GM23338 (cell line): ENCODE results near the gene BCKDHA.

ENCODE experiments used
- CREB1 ChIP-seq: fragments of 250-450 bp; sonication (Bioruptor Pico); IDR thresholded peaks from 2 replicates; pipeline ENCODE4 v1.5.0; 2020; ENCODE audit warnings: low read depth, mild to moderate bottlenecking, moderate library complexity
- CTCF ChIP-seq, 2 experiments: fragments of 200-600 bp in 1 of 2; sonication (generic) in 1 of 2; conservative IDR thresholded peaks; 2 replicates each; pipeline versions ENCODE4 v1.5.1 to v1.6.1; 2016 to 2017; ENCODE audit warnings: antibody characterized with exemption in 2 of 2, low read depth in 2 of 2, mild to moderate bottlenecking in 2 of 2, moderate library complexity in 1 of 2
- EZH2 ChIP-seq: fragments of 200-600 bp; sonication (generic); IDR thresholded peaks from one replicate; pipeline ENCODE4 v1.8.0; 2017; ENCODE audit warnings: antibody characterized with exemption, mild to moderate bottlenecking, low read depth; ENCODE audit not compliant: unreplicated experiment
- EZH2phosphoT487 ChIP-seq: fragments of 200-600 bp; sonication (generic); IDR thresholded peaks from one replicate; pipeline ENCODE4 v1.8.1; 2018; ENCODE audit warnings: antibody characterized with exemption; ENCODE audit not compliant: unreplicated experiment
- JUNB ChIP-seq: IDR thresholded peaks from one replicate; pipeline ENCODE4 v1.6.1; 2016; ENCODE audit warnings: antibody characterized with exemption; ENCODE audit not compliant: unreplicated experiment
- POLR2AphosphoS5 ChIP-seq: IDR thresholded peaks from 2 replicates; pipeline ENCODE4 v1.6.1; 2016; ENCODE audit warnings: antibody characterized with exemption, low read depth
- STAT1 ChIP-seq: IDR thresholded peaks from one replicate; pipeline ENCODE4 v1.6.1; 2016; ENCODE audit warnings: antibody characterized with exemption; ENCODE audit not compliant: unreplicated experiment
- TF ChIP-seq, protein P1 (sequence below): IDR thresholded peaks from one replicate; pipeline ENCODE4 v1.6.1; 2018; ENCODE audit warnings: antibody characterized with exemption; ENCODE audit not compliant: unreplicated experiment
- TF ChIP-seq, protein P2 (sequence below): IDR thresholded peaks from 2 replicates; pipeline ENCODE4 v1.6.1; 2016; ENCODE audit warnings: antibody characterized with exemption

DNA sequence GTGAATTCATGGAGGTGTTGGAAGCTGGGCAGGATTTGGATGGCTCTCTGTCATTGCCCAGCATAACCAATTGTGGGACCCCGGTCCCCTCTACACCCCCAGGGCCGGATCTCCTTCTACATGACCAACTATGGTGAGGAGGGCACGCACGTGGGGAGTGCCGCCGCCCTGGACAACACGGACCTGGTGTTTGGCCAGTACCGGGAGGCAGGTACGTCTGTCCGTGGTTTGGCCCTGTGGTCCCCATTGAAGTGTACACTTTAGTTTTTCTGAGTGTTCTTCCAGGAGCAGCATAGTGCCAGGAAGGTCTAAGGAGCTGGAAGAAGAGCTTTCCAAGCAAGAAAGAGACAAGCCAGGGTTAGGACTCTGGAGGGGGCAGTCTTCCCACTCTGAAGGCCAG lies 16.3 kb downstream of the BCKDHA start:
- no peak for TF ChIP-seq EZH2phosphoT487
- no peak for TF ChIP-seq CTCF (conservative IDR thresholded peaks at IDR 0.05; ENCODE audit: low read depth in 2 of 2)
- TF ChIP-seq EZH2: no peak
- TF ChIP-seq POLR2AphosphoS5: no peak
- TF ChIP-seq, protein P1, sequence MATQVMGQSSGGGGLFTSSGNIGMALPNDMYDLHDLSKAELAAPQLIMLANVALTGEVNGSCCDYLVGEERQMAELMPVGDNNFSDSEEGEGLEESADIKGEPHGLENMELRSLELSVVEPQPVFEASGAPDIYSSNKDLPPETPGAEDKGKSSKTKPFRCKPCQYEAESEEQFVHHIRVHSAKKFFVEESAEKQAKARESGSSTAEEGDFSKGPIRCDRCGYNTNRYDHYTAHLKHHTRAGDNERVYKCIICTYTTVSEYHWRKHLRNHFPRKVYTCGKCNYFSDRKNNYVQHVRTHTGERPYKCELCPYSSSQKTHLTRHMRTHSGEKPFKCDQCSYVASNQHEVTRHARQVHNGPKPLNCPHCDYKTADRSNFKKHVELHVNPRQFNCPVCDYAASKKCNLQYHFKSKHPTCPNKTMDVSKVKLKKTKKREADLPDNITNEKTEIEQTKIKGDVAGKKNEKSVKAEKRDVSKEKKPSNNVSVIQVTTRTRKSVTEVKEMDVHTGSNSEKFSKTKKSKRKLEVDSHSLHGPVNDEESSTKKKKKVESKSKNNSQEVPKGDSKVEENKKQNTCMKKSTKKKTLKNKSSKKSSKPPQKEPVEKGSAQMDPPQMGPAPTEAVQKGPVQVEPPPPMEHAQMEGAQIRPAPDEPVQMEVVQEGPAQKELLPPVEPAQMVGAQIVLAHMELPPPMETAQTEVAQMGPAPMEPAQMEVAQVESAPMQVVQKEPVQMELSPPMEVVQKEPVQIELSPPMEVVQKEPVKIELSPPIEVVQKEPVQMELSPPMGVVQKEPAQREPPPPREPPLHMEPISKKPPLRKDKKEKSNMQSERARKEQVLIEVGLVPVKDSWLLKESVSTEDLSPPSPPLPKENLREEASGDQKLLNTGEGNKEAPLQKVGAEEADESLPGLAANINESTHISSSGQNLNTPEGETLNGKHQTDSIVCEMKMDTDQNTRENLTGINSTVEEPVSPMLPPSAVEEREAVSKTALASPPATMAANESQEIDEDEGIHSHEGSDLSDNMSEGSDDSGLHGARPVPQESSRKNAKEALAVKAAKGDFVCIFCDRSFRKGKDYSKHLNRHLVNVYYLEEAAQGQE: no peak
- TF ChIP-seq CREB1: no peak
- TF ChIP-seq JUNB: no peak
- TF ChIP-seq, protein P2, sequence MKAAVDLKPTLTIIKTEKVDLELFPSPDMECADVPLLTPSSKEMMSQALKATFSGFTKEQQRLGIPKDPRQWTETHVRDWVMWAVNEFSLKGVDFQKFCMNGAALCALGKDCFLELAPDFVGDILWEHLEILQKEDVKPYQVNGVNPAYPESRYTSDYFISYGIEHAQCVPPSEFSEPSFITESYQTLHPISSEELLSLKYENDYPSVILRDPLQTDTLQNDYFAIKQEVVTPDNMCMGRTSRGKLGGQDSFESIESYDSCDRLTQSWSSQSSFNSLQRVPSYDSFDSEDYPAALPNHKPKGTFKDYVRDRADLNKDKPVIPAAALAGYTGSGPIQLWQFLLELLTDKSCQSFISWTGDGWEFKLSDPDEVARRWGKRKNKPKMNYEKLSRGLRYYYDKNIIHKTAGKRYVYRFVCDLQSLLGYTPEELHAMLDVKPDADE: no peak
- TF ChIP-seq STAT1: no peak
